ENCODE data around the gene CADPS.

DNA sequence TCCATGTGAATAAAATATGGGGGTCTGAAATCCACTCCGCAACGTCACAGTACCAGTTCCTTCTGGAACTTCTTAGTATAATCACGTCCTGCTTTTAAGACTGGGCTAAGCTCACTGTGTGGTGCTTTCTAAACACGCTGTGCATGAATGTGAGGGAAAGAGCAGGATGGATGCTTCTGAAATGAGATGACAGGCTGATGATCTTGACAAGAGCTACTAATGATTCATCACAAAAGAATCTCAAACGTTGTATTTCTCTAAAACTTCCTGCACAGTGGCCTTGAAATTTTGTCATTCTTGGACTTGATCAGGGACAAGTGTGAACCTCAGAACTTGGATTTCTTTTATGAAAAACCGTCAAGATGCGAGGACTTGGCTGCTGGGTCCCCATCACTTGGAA lies 221.4 kb downstream of the CADPS start:
- TF ChIP-seq, protein P1, sequence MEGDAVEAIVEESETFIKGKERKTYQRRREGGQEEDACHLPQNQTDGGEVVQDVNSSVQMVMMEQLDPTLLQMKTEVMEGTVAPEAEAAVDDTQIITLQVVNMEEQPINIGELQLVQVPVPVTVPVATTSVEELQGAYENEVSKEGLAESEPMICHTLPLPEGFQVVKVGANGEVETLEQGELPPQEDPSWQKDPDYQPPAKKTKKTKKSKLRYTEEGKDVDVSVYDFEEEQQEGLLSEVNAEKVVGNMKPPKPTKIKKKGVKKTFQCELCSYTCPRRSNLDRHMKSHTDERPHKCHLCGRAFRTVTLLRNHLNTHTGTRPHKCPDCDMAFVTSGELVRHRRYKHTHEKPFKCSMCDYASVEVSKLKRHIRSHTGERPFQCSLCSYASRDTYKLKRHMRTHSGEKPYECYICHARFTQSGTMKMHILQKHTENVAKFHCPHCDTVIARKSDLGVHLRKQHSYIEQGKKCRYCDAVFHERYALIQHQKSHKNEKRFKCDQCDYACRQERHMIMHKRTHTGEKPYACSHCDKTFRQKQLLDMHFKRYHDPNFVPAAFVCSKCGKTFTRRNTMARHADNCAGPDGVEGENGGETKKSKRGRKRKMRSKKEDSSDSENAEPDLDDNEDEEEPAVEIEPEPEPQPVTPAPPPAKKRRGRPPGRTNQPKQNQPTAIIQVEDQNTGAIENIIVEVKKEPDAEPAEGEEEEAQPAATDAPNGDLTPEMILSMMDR (optimal IDR thresholded peaks at IDR 0.05 in 1 of 3, IDR thresholded peaks at IDR 0.05 in 1 of 3, conservative IDR thresholded peaks at IDR 0.05 in 1 of 3; ENCODE audit: extremely low read depth in 1 of 3, insufficient read depth in 2 of 3, low read length in 3 of 3) = no peak
- no peak for TF ChIP-seq EZH2 (IDR thresholded peaks at IDR 0.05; ENCODE audit: low read length)
